ENCODE results near the gene TADA2A.

TADA2A gene

GRCh38 chr17:37406635-37407461 lies at the start of gene TADA2A, which contains the start of gene ACACA:
TADA2A (plus strand) TSS chr17:37406886; CDS start chr17:37411366, 4,480 bp downstream.
ACACA (minus strand) TSS chr17:37406836; CDS start chr17:37406299, 537 bp downstream.
- peak; percentile 74 for DNase-seq (ENCODE audit: low spot score)

GRCh38 chr17:37358098-37358829 lies 48.4 kb upstream of the TADA2A start:
- peak; percentile 50 for DNase-seq (ENCODE audit: low spot score)

DNA sequence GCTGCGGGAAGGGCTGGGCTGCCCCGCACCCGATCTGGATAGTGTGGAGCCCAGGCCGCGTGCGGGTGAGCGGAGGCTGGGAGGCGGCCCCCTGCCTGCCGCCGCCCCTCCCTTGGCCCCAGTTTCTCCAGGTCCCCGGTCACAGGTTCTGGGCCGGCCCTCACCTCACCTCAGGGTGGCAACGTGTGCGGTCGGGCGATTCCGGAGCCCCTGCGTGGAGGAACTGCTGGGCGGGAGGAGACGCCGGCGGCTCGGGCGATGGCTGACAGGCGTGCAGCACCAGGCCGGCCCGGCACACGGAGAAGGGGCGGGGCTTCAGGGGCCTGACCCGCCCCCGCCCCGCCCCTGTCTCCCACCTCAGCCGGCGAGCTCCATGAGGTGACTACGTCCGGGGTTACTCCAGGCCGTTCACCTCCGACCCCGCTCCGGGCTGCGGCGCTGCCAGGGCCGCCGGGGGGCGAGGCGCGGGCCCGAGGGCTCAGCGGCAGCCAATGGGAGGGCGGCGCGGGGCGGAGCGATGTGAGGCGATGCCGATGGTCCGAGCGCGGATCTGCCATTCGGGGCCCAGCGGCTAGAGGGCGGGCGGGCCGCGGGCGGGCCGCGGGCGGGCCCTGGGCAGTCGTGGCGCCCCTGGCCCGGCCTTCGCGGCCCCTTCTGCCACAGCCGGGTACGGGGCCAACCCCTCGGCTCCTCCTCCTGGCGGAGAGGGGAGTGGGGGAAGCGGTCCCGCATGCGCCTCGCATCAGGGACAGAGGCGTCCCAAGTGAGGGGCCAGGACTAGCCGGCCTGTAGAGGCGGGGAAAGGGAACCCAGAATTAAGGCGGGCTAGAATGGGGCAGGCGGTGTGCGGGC lies 47.6 kb upstream of the TADA2A start:
- DNase-seq (ENCODE audit: low spot score) = peak; percentile 93

DNA sequence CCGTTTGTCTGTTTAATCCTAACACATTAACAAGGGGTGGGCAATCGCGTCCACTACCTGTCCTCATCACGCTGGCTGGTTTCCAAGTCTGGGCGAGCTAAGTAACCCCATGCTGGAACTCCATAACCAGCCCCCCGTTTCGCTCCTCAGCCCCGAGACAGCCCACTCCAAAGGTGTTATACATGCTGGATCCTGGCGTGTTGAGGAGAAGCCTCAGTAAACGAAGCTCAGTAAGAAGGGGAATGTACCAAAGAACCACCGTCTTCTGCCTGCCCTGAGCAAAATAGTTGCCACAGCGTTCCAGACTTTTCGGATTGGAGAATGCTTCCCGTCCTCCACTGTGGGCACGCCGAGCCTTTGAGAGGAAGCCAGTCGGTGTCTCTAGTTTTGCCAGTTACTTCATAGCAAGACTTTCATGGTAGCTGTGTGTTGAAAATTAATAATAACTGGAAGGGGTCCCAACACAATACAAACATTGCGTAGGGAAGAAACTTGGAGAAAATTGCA lies 47.0 kb upstream of the TADA2A start:
- no peak for DNase-seq (ENCODE audit: low spot score)

GRCh38 chr17:37360632-37361031 lies 46.1 kb upstream of the TADA2A start:
- no peak for DNase-seq (ENCODE audit: low spot score)

DNA sequence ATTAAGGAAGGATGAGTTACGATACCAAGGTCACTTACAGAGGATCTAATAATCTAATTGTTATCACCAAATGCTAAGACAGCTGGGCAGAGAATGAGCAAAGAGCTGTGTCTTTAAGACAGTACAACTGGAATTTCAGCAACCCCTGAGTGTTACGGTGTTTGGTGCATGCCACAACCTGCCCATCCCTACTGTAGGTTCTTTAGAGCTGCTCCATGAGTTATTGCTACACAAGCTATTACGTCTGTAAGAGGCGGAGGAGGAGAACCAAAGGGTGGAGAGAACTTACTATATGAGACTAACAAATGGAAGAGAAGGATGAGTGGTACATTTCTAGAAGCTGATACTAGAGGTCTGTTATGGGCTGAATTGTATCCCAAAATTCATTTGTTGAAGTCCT lies 45.1 kb upstream of the TADA2A start:
- DNase-seq (ENCODE audit: low spot score) = no peak

- DNase-seq (ENCODE audit: low spot score) = no peak
These were observed 41.1 kb upstream of the TADA2A start for GRCh38 chr17:37365589-37365988.

- DNase-seq (ENCODE audit: low spot score) = no peak
These were observed 38.1 kb upstream of the TADA2A start for GRCh38 chr17:37368577-37368976.

GRCh38 chr17:37373530-37374159 lies 33.0 kb upstream of the TADA2A start:
- peak; percentile 80 for DNase-seq (ENCODE audit: low spot score)

DNA sequence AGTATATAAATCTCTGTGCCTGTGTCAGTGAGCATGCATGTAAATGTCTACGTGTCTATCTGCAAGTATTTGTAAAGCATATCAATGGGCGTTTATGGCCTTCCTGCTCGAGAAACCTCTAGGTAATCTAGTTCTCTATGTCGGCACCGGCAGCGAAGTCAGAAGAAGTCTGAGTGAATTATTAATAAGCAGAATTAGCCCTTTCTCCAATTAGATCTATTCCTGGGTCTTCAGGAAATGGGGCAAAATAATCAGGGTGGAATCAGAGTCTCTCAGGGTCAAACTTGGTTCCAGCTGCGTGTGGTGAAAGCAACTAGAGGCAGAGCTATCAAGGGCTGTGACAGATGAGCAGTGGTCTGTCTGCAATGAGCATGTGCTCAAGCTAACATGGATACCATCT lies 31.0 kb upstream of the TADA2A start, which contains the start of gene C17orf78:
TSS of gene C17orf78 (plus strand) at position 280 of the 400 bp plus-strand sequence. CDS start at position 388, 108 bp downstream.
- DNase-seq (ENCODE audit: low spot score) = no peak

- DNase-seq (ENCODE audit: low spot score) = no peak
These were observed 24.6 kb upstream of the TADA2A start for GRCh38 chr17:37382056-37382455.

DNA sequence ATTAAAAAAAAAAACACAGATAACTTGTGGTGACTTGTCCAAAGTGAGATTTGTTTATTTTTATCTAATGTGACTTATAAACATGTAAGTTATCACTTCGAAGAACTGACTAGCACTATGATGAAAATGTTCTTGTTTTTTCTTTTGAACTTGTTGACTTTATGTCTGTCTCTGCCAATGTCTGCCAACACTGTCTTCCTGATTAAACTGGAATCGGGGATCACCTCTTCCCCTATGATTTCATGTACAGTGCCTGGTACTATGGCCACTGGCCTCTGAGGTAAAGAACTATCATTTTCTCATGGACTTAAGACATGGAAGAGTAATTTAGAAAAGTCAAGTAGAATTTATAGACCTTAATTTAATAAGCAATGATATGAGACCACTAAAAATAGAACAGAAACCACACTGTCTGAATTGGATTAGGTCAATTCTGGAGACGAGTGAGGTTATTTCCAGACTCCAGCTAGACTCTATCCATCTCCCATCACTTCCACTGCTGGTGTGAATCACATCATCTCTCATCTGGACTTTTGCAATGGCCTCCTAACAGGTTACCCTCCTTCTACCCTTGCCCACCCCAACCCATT lies 22.0 kb upstream of the TADA2A start:
- DNase-seq (ENCODE audit: low spot score) = no peak

DNA sequence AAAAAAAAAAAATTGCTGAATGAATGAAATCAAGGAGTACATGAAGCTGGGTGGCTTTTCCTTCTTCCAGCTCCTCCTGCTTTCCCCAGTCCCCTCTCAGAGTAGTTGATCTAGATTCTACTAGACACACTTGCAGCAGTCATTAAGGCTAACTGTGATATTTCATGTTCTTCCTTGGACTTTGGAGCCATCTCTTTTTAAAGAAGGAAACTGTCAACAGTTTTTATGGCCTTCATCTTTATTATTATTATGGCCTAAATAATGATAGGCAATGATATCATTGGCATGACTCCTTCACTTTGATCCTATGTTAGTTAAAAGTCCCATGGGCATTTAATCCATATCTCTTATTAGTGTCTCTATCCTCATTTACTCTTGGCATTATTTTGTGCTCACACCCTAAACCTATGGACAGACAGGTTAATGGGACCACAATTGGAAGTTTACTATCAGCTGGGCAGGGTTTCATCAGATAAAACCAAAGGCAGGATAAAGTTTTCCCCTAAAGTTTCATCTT lies 21.2 kb upstream of the TADA2A start:
- DNase-seq (ENCODE audit: low spot score) = no peak

DNA sequence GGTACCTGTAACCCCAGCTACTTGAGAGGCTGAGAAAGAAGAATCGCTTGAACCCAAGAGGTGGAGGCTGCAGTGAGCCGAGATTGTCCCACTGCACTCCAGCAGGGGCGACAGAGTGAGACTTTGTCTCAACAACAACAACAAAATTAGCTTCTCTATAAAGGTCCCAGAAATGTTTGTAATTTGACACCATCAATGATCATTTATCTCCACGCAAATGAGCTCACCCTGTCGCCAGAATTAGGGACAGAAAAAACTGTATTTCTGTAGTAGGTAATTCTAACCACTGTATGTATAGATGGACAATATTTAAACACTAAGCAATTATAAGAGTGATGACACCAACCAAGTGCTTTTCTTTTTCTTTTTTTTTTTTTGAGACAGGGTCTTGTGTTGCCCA lies 20.2 kb upstream of the TADA2A start:
- DNase-seq (ENCODE audit: low spot score) = no peak

DNA sequence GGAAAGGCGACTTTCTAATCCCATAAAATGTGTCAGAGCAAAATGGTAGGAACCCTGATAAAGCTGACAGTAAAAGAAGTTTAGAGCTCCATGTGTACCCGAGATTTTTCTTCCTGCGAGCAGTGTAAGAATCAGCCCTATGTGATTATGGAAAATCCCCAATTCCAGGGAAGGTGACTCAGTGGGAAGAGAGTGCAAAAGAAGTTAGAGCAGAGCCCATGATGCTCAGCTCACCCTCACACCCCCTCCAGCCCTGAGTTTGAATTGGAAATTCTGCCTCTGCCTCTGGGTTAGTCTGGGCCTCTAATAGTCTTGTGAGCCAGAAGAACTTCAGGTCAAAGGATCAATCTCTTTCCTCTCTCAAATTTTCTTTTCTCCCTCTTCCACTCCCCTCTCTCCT lies 18.4 kb upstream of the TADA2A start:
- DNase-seq (ENCODE audit: low spot score) = peak; percentile 46

- no peak for DNase-seq (ENCODE audit: low spot score)
These were observed 17.5 kb upstream of the TADA2A start for GRCh38 chr17:37389160-37389559.

- no peak for DNase-seq (ENCODE audit: low spot score)
These were observed 15.5 kb upstream of the TADA2A start for GRCh38 chr17:37391146-37391545.

DNA sequence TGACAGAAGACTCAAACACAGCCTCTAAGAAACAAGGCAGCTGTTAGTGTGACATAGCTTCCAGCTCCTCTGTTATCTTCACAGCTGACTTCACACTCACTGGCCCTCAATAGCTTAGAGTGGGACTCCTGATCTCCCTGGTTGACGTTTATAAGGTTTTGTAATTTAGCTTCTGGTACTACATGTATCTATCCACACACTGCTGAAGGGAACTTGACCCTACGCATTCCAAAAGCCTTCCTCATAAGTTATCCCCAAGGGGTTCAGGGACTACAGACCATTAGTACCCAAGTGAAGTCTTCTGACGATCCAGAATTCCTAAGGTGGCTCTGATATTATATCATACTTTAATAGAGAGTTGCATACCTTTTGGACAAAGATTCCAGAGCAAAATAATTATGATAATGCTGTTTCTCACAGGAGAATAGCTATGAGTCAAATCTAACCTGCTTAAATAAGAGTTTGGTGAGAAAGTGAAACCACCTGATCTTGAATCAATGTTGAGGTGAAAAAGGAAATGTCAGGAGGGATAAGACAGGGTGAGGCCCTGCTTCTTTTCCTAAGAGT lies 14.6 kb upstream of the TADA2A start:
- no peak for DNase-seq (ENCODE audit: low spot score)

GRCh38 chr17:37393352-37393751 lies 13.3 kb upstream of the TADA2A start:
- no peak for DNase-seq (ENCODE audit: low spot score)

DNA sequence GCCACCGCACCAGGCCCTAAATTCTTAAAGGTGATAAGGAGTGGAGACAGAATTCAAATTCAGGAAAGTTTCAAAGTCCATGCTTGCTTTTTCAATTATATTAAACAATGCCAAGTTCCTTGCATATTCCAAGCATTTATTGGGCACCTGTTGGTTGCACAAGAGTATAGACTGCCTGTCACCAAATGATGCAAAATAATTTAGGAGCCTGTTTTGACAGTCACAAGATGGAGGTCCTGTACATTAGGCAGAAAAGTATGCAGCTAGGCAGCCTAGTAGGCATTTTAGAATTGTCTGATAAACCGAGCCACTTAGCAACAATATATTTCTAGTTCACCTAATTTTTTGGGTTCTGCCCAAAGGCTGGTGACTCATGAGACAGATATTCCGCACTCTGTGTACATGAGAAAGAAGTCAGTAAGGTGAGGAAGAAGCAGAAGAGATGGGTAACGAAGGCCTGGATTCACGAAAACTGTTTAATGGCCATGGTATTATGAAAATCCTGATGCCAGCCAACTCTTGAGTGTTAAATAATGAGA lies 7.4 kb upstream of the TADA2A start:
- no peak for DNase-seq (ENCODE audit: low spot score)

Data from putamen (tissue), 1 donor.